Activated CD4-positive, alpha-beta T cell treated with anti-CD3 and anti-CD28 coated beads for 4 hours (primary cell): ENCODE results near the gene LGALS9C.
A peak's percentile ranks its signal among the peaks of the same experiment; 100 is the strongest.
"Not testable (repeated sequence)": the region's sequence is repeated elsewhere in the genome, so short reads cannot be mapped to it uniquely, and the experiment has no call there.

Source experiments
- DNase-seq, 2 donors: peaks; one replicate each; pipeline ENCODE4 v3.0.0-alpha.2; 2020

LGALS9C gene

GRCh38 chr17:18476508-18477308, at the start of gene LGALS9C:
Gene LGALS9C (plus strand): TSS chr17:18476789. CDS start chr17:18476855, 66 bp downstream.
- not testable (repeated sequence) for DNase-seq

- not testable (repeated sequence) for DNase-seq
Measured at GRCh38 chr17:18432206-18432605, 44.4 kb upstream of the LGALS9C start.

- DNase-seq = not testable (repeated sequence)
Measured at GRCh38 chr17:18439465-18439870, 37.1 kb upstream of the LGALS9C start.

GRCh38 chr17:18442093-18442492, 34.5 kb upstream of the LGALS9C start:
- DNase-seq = peak; percentile 28 to 58

- not testable (repeated sequence) for DNase-seq
Measured at GRCh38 chr17:18442532-18442931, 34.1 kb upstream of the LGALS9C start.

GRCh38 chr17:18447476-18448205, 28.9 kb upstream of the LGALS9C start:
- DNase-seq = not testable (repeated sequence)

- not testable (repeated sequence) for DNase-seq
Measured at GRCh38 chr17:18448311-18448710, 28.3 kb upstream of the LGALS9C start.

GRCh38 chr17:18449833-18450232, 26.8 kb upstream of the LGALS9C start:
- not testable (repeated sequence) for DNase-seq

GRCh38 chr17:18450998-18451397, 25.6 kb upstream of the LGALS9C start:
- not testable (repeated sequence) for DNase-seq

- DNase-seq = not testable (repeated sequence)
Measured at GRCh38 chr17:18451969-18452368, 24.6 kb upstream of the LGALS9C start.

GRCh38 chr17:18459035-18459434, 17.6 kb upstream of the LGALS9C start:
- DNase-seq = not testable (repeated sequence)

GRCh38 chr17:18463831-18464502, 12.6 kb upstream of the LGALS9C start:
- DNase-seq = not testable (repeated sequence)

GRCh38 chr17:18466250-18466983, 10.2 kb upstream of the LGALS9C start:
- DNase-seq = not testable (repeated sequence)

- not testable (repeated sequence) for DNase-seq
Measured at GRCh38 chr17:18467001-18467400, 9.6 kb upstream of the LGALS9C start.

GRCh38 chr17:18468472-18469171, 8.0 kb upstream of the LGALS9C start:
- not testable (repeated sequence) for DNase-seq

GRCh38 chr17:18469837-18470236, 6.8 kb upstream of the LGALS9C start:
- not testable (repeated sequence) for DNase-seq

GRCh38 chr17:18470345-18470930, 6.2 kb upstream of the LGALS9C start:
- not testable (repeated sequence) for DNase-seq

GRCh38 chr17:18473967-18474366, 2.6 kb upstream of the LGALS9C start:
- not testable (repeated sequence) for DNase-seq

GRCh38 chr17:18474754-18475153, 1.8 kb upstream of the LGALS9C start:
- DNase-seq = not testable (repeated sequence)

- not testable (repeated sequence) for DNase-seq
Measured at GRCh38 chr17:18477367-18477766, 778 bp downstream of the LGALS9C start.

- DNase-seq = not testable (repeated sequence)
Measured at GRCh38 chr17:18478362-18478761, 1.8 kb downstream of the LGALS9C start.
